Stimulated activated naive CD4-positive, alpha-beta T cell (primary cell): ENCODE data around the gene IDH2.
"Not testable (repeated sequence)": the region's sequence is repeated elsewhere in the genome, so short reads cannot be mapped to it uniquely, and the experiment has no call there.

Experiments used
- DNase-seq, 6 experiments: peaks; one replicate each; lab custom pipeline; 2025; lab: John Stamatoyannopoulos, UW

Gene IDH2

GRCh38 chr15:90114451-90114901 is 12.2 kb upstream of the IDH2 start:
- DNase-seq = no peak

GRCh38 chr15:90113166-90113565 is 10.9 kb upstream of the IDH2 start:
- DNase-seq = no peak

- DNase-seq = not testable (repeated sequence)
Observed at GRCh38 chr15:90109163-90109751, 7.0 kb upstream of the IDH2 start.

- not testable (repeated sequence) for DNase-seq
Observed at GRCh38 chr15:90108038-90108437, 5.8 kb upstream of the IDH2 start.

- no peak for DNase-seq
Observed at GRCh38 chr15:90106522-90107117, 4.4 kb upstream of the IDH2 start.

- DNase-seq = no peak
Observed at GRCh38 chr15:90105521-90105920, 3.3 kb upstream of the IDH2 start.

GRCh38 chr15:90104551-90104950 is 2.3 kb upstream of the IDH2 start:
- no peak for DNase-seq

- DNase-seq = no peak
Observed at GRCh38 chr15:90103701-90104329, 1.5 kb upstream of the IDH2 start.

- DNase-seq = peak; percentile 12 to 34 (median 30)
Observed at GRCh38 chr15:90101130-90101968, 919 bp downstream of the IDH2 start.

- no peak for DNase-seq
Observed at GRCh38 chr15:90099868-90100831, 2.1 kb downstream of the IDH2 start.

- DNase-seq = peak in 5 of 6 experiments; percentile 12 to 58 (median 30)
Observed at GRCh38 chr15:90099072-90099867, 3.0 kb downstream of the IDH2 start.

- peak; percentile 7 to 81 (median 60) for DNase-seq
Observed at GRCh38 chr15:90097475-90097874, 4.8 kb downstream of the IDH2 start.

- DNase-seq = no peak
Observed at GRCh38 chr15:90095521-90095959, 6.7 kb downstream of the IDH2 start.

GRCh38 chr15:90091156-90091931 is 10.9 kb downstream of the IDH2 start:
- DNase-seq = no peak

- DNase-seq = no peak
Observed at GRCh38 chr15:90090226-90090848, 11.9 kb downstream of the IDH2 start.

GRCh38 chr15:90087454-90088154 is 14.7 kb downstream of the IDH2 start:
- DNase-seq = peak in 1 of 6 experiments; percentile 13

- DNase-seq = peak in 4 of 6 experiments; percentile 16 to 56 (median 20)
Observed at GRCh38 chr15:90086868-90087268, 15.4 kb downstream of the IDH2 start.

GRCh38 chr15:90085565-90085964 is 16.7 kb downstream of the IDH2 start:
- no peak for DNase-seq
